HG02943 (cell line): ENCODE results near the gene NR1D1.

ENCODE experiments used
- ATAC-seq: cut with Tn5 transposase; IDR thresholded peaks from one replicate; pipeline ENCODE4 v1.9.1; 2021; ENCODE audit warnings: mild to moderate bottlenecking, low read depth, moderate library complexity; ENCODE audit not compliant: unreplicated experiment

Gene NR1D1

DNA sequence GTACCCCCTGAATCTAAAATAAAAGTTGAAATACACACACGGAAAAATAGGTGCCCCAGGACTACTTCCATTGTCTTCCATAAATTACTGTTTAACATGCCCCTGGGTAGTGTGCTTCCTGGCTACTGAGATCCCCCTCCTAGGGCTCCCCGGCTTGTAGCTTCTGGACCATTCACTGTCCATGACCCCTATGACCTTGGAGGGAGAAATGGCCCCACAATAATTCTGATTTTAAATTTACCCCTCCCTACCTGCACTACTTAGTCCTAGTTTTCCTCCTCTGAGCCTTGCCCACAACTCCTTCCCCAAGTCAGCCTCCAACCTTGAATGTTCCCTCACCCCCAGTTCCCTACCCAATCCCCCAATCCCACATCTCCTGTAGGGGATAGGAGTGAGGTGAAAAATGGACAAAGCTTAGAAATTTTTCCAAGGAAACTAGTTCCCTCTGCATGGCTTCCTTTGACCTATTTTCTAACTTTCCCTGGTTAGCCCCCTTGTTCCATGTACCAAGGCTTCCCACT lies 11.9 kb upstream of the NR1D1 start:
- no peak for ATAC-seq

DNA sequence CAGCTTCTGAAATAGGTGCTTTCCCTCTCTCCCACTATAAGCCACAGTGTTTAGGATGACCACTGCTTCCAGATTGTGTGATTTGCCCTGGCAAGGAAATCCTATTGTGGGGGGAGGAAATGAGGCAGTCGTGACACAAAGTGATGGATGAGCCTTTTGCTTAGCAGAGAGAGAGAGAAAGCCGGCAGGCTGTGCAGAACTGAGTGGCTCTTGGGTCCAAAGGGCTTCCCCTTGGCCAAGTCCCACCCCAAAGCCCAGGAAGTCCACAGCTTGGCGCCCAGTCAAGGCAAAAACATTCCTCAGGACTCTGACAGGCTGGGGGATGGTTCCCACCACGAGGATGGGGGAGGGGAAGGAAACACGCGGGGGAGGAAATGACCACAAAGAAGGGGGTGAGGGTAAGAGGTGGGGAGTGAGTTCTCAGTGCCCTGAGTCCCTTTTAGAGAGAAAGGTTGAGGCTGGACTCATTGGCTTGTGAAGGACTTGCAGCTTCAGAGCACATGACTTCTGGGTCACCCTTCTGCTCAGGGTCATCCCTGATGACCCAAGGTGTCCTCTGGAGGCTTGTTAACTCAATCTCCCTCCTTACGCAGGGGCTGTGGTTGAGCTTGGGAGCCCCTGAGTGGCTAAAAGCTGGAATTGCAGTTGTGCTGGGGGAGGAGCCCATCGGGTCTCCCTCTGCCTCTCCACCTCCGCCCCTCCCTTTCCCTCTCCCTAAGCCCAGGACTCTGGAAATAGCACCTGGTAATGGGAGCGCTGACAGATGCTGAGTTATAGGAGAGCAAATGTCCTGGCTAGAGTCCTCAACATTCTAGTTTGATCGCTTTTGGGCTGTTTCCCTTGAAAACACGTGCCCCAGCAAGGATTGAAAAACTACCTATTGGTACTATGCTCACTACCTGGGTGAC lies 11.1 kb upstream of the NR1D1 start:
- ATAC-seq = no peak

DNA sequence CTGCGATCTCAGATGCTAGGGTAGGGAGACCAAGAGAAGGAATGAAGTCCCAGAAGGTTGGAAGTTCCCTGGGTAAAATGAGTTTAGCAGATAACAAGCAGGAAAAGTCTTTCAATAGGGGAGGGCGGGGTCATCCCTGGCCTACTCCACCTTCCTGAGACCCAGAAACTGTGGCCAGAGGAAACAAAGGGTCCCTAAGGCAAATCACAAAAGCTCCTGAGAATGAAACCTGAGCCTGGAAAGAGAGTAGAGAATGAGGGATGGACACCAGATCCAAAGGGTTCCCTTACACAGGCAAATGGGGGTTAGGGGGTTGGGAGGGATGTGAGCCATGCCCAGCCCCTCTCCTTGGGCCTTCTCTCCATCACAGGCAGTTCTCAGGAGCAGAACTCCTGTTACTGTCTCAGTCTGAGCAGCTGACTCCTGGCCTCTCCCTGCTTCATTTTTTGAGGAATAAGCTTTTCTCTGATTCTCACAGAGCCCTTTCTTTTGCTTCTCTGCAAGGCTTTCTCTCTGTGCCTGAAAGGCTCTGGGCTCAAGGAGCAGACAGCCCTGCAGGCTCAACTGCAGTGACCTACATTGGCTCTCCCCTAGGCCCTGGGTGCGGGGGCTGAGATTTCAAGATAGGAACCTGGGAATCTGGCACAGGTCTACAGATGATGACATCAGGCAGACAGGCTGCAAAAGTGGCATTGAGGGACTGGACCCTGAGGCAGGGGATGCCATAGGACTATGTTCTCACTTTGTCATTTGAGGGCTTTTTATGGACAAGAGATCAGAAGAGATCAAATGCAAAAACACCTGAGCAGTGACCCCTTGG lies 9.8 kb upstream of the NR1D1 start:
- ATAC-seq = no peak

DNA sequence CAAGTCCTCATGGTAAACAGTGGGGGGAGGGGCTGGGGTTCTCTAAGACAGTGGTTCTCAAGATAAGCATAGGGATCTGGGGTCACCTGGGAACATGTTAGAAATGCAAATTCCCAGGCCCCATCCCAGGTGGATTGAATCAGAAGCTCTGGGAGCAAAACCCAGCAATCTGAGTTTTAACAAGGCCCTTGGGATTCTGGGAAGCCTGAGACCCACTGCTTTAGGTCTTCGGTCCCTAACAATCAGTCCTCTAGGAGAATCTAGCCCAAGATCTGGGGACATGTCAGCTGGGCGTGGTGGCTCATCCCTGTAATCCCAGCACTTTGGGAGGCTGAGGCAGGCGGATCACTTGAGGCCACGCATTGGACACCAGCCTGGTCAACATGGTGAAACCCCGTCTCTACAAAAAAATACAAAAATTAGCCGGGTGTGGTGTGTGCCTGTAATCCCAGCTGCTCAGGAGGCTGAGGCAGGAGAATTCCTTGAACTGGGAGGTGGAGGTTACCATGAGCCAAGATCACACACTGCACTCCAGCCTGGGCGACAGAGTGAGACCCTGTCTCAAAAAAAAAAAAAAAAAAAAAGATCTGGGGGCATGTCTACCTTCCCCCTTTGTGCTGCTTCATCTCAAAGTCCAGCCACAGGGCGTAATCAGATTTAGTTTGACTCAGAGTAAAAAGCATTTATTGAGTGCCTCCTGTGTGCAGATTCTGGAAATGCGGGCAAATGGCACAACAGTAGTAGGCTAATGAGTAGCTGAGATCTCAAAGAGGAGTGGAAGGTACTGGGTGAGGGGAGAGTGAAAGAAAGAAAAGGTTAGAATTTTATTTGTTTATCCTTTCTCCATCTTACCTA lies 8.8 kb upstream of the NR1D1 start:
- ATAC-seq = no peak

DNA sequence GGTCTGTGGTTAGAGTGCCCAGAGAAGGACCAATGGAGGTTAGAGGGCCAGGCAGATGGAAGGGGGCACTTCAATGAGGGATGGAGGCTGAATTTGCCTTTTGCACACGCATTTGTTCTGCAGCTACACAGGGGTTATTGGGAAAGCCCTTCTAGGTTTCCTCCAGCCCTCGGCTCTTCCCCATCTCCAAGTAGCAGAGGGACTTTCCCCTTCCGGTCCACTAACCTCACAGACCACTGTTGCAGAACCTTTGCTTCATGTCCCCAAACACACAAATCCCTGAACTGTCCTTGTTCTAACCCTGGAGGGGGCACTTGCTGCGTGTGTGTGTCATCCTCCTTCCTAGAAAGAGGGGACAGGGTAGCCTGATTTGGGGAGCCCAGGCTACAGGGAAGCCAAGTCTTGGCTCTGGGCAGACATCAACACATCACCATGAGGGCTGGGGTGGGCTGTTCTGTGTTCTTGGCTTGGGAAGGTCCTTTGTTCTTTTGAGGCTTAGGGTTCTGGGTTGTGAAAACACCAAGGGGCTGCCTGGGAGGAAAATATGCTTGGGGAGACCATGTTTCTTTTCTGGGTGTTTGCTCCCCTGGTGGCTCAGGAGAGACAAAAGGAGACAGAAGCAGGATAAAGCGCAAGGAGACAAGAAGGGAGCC lies 7.3 kb upstream of the NR1D1 start:
- no peak for ATAC-seq

- ATAC-seq = no peak
Observed at GRCh38 chr17:40106760-40107521, 6.6 kb upstream of the NR1D1 start.

DNA sequence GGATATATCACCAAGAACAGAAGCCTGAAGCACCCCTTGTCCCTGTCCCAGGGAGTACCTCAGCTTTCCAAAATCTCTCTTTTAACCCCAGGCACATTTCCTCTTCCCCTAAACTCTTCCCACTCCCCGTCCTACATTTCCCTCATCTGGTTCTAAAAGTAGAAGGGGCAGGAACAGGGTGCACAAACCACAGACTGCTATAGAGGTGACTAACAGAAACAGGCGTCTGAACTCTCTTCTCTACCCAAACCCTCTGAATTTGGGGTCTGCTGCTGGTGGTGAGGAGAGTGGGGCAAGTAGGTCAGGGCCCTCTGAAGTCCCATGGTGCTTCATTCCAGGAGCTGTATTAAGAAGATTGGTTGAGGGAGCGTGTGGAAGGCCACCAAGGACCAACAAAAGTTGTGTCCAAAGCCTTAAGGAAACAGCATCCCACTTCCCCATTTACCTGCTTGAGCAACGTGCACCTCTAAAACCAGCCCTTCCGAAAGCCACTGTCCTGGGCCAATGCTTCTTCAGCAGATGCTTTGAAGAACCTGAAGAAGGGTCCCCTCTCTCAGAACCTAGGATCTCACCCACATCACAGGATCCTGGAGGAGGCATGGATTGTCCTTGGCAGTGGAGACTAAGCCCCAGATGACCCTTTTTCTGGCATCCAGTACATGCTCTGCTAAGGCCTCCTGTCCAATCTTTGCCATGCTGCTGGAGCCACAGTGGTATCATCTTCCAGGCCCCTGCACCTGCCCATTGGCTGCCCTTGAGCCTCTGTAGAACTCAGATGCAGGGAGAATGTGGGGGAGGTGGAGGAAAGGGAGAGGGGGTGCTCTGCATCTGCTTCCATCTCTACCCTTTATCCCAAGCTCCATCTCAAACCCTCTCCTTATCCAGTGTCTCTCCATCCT lies 5.7 kb upstream of the NR1D1 start:
- no peak for ATAC-seq

DNA sequence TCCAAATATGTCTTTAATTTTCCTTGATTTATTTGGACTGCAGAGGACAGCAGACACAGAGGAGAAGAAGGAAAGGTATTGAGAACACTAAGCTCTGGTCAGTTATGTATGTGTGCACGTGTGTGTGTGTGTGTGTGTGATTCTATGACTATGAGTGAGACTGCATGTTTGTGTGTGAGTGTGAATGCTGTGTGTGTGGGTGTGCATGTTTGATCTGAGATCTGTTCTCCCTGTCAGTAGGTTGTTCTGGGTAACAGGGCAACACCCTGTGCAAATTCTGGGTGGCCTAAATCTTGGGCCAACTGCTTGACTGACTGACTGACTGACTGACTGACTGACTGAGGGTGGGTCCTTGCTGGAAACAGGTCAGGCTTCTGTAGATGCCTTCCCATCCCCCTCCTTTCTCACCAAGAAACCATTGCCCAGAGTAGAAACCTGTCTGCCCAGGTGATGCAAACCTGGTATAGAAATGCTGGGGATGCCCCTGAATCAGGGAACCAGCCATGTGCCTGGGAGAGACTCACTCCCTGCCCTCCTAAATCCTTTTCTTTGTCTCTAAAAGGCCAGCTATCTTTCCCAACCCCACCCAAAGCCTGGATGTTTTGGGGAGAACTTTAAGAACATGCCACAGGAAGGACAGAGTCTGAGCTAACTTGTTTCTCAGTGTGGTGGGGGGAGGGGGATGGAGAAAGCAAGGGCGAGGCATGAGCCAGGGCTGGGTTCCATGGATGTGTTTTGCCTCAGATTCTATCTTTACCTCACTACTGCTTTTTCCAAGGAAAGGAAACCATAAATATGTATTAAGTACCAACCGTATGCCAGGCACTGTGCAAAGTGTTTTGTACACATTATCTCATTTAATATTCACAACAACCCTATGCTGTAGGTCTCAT lies 4.5 kb upstream of the NR1D1 start:
- no peak for ATAC-seq

GRCh38 chr17:40103688-40104087 lies 3.3 kb upstream of the NR1D1 start:
- ATAC-seq = no peak

- no peak for ATAC-seq
Observed at GRCh38 chr17:40103071-40103661, 2.8 kb upstream of the NR1D1 start.

GRCh38 chr17:40101367-40102210 lies 1.2 kb upstream of the NR1D1 start:
- ATAC-seq = no peak

DNA sequence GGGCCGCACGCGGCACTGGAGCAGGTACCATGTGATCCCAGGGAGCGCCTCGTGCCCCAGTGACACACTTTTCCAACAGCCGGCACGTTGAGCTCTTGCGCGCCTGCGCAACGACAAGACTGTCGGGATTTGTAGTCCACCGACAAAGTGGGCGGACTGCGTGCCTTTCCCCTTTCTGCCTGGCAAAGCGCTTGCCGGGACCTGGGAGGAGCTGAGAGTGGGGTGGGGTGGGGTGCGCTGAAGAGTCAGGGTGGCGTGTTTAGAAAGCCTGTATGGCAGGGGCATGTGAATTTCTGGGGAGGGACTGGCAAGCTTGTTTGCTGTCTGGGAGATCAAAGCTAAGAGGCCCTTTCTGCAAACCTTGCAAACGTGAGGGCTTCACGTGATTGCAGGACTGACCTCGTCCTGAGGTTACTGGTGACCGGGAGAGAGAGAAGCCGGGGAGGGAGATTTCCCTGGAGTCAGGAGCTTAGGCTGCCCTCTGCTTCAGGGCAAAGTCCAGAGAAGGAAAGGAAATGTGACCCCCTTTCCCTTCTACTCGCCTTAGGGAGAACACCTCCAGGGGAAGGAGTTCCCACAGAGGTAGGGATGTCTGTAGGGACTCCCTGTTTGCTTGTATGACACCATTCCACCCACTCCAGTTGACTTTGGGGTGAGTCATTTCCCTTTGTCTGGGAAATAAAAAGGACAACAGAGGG lies 429 bp upstream of the NR1D1 start:
- no peak for ATAC-seq

DNA sequence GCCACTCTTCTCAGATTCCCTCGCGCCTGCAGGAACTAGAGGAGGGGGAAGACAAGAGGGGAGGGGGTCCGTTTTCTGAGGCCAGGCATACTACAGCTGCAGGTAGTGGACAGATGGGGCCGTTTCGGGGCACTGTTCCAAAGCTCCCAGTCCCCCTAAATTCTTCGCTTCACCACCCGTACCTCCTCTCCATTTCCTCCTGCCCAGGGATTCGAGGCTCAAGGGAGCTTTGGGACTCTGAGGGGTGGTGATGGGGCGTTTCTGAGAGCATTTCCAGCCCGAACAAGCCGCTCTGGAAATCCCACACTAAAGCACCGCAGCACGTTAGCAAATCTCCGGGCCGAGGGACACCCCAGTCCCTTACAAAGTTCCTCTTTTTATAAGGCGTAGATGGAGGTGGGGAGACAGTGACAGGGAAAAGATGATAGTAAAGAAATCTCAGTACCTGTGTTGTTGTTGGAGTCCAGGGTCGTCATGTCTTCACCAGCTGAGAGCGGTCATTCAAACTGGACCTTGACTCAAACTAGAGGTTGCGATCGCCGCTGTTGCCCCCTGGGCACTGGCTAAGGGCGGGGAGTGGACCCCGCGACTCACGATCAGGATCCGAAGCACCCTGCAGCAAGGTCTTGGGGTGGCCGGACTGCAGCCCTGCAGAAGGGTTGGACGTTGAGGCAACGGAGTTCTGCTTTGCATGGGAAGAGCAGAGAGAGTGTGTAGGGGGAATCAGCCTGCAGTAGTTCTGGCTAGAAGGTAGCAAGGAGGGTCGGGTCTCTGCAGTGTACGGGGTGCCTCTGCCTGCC lies 570 bp downstream of the NR1D1 start:
- ATAC-seq = no peak

- peak; percentile 53 for ATAC-seq
Observed at GRCh38 chr17:40098846-40099618, 1.4 kb downstream of the NR1D1 start.
